Measurements from ENCODE around the gene KDM1A.

KDM1A gene

DNA sequence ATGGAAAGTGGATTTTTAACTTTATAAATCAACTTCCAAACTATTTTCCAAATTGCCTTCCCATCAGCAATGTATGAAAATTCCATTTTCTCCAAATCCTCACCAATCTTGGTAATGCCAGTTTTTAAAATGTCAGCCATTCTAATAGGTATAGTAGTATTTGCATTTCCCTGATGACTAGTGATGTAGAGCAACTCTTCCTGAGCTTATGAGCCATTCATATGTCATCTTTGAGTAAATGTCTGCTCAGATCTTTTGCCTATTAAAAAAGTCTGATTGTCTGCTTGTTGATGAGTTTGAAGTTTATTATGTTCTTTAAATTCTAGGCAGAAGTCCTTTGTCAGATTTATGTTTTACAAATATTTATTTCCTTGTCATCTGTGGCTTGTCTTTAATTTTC is 54.7 kb downstream of the KDM1A start:
- no peak for DNase-seq

DNA sequence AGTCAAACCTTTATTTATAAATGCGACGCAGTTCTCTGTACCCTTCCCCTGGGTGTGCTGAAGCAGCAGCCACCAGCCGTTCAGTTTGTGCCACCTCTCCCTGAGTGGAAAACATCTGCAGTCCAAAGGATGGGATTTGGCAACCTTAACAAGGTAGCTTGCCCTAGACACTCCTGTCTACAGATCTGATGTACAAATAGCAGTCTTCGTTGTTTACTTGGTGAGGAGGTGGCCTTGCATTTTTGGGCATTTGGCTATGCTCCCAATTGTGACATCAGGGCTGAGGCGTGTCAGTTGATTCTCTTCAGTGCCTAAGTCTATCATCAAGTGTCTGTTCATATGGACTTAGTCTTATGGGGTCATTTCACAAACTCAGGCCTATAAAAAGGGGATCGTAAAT is 59.8 kb downstream of the KDM1A start:
- no peak for DNase-seq

DNA sequence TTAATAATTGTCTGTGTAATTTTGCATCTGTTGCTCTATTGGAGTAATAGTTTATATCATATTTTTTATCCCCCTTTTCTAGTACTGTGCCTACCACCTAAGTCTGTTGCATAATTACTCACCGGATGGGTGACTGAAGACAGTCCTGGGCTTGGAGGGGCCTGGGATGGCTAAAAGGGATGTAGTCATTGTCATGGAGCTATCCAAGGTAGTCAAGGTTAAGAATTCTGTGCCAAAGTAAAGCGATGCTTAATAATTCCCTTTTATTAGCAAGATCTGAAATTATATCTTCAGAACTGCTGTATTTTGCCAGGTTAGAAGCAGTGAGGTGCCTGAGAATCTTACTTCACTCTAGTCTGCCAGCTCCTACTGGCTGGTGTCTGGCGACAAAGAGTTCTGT is 61.6 kb downstream of the KDM1A start:
- DNase-seq, result no peak

- no peak for DNase-seq
Measured at GRCh38 chr1:23081376-23081775, 62.1 kb downstream of the KDM1A start.

DNA sequence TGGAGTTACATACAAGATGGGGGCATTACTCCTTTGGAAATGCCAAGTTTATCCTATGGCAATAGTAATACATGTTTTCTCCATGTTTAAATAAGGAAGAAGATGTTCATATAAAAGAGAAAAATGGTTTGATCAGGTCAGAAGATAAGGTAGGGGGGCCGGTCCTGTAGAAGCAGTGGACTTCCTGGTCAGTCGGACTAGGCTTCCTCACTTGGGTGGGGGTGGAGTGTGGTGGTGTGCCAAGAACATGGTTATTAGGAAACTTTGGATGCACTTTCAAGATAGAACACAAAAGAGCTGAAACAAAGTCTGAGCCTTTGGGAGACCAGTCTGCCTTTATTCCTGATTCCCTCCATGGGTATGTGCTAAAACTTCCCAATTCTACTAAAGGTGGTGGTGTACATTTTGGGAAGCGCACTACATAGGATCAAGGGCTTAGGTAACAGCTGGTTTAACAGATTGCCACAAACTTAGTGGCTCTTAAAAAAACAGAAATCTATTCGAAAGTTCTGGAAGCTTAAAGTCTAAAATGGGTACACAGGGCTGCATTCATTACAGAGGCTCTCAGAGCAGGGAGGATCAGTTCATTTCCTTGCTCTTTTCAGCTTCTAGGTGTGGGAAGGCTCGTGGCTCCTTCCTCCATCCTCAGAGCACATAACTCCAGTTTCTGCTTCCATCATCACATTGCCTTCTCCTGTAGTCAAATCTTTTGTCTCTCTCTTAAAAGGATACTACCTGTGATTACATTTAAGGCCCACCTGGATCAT is 64.6 kb downstream of the KDM1A start:
- DNase-seq, result no peak

GRCh38 chr1:23084880-23085279 is 65.6 kb downstream of the KDM1A start:
- DNase-seq, result no peak

- no peak for DNase-seq
Measured at GRCh38 chr1:23085696-23086095, 66.4 kb downstream of the KDM1A start.

DNA sequence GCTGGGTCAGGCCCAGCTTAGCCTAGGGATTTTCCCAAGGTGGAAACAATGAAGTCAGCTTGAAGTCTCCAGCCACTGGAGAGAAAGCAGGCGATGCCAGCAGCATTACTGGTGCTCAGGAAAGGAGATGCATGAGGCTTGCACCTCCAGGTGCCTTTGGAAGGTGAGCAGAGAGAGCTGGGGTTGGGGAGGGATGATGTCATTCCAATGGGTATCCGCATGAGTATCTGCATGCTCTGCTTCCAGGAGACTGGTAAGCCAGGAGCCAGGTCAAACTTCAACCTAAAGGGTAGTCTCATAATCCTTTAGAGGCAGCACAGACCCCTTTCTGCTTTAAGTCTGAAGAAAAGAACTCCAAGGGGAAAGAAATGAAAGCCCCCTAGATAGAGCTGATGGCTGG is 68.8 kb downstream of the KDM1A start:
- no peak for DNase-seq

GRCh38 chr1:23090056-23090455 is 70.8 kb downstream of the KDM1A start:
- DNase-seq, result no peak

GRCh38 chr1:23091545-23091944 is 72.3 kb downstream of the KDM1A start:
- no peak for DNase-seq

DNA sequence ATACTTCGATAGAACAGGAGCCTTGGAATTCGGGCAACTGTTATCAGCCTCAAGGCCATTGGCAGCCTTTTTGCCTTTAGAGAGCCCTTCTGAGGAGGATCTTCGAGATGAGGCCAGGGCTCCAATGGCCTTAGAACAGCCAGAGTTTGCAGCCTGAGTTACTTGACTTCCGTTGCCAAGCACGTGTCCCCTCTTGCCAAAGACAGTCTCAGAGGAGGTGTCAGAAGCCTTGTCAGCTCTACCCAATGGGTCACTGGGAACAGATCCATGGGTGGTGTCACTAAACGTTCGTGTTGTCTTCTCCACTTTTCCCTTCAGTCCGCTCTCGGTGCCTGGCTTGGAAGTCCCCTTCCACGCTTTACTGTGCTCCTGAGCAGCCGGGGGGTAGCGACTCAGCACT is 73.2 kb downstream of the KDM1A start:
- DNase-seq, result no peak

GRCh38 chr1:23097316-23097715 is 78.0 kb downstream of the KDM1A start:
- DNase-seq, result no peak

DNA sequence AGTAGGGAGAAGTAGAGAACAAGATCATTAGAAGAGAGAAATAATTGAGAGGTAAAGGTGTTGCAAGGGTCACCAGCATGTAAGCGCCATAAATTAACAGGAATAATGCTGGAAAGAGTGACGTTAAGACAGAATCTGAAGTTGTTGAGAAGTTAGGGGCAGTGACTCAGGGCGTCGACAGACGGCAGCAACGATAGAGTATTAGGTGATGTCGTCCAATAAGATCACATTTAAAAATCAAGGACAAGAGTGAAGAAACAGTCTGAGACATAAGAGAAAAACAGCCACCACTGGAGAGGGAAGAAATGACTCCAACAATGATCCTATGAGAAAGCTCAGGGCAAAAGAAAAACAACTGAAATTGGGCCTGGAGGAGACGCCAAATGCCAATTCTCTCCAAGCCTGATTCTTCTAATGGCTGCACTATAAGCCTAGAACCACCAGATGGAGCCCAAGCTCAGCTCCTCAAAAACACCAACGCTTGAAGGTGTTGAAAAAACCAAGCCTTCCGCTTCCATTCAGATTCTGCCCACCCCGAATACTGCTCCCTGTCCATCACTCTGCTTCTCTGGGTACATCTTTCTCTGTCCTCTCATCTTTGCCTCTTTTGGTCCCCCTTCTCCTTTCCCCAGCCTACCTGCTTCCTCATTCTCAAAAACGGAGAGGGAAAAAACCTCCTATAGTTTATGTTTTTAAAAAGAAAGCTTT is 79.3 kb downstream of the KDM1A start:
- peak; percentile 65 to 74 for DNase-seq

DNA sequence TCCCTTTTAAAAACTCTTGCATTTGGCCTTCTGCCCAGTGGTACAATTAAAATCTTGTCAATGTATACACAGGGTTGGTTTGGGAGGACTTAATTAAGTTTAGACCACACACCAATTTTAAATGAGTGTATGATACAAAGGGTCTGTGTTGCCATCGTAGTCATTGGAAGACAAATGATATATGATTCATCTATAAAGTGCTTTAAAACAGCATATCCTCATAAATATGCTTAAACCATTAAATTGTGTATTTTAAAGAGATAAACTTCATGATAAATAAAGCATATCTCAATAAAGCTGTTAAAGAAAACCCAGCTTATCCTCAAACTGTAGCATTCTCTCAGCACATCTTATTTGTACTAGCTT is 79.9 kb downstream of the KDM1A start:
- no peak for DNase-seq

DNA sequence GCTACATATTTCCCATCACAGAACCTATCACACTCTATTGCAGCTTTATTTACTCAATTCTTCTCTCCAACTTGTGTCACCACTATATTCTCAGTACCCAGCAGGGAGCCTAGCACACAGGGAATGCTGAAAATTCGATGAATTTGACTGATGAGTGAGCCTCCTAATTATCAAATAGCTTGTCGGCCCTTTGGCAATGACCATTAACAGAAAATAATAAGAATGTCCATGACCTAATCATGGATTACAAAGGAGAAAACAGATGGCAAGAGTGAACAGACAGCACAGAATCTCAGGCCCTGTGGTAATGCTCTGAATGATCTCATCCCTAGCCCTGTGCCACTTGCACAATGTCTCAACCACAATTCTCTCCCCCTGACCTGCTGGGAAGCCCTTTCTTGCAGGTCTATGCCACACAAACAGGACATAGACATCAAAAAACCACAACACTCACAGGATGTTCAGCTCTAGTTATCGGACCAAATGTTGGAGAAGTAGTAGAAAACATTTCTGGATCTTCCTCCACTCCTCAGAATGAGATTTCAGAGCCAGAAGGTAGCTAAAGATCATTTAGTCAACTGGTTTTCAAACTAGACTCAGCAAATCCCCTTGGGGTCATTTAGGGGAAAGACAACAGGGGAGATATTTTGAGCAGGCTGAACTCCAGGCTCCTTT is 80.9 kb downstream of the KDM1A start:
- DNase-seq, result peak; percentile 78 to 84

GRCh38 chr1:23101101-23101827 is 82.0 kb downstream of the KDM1A start:
- peak; percentile 29 to 31 for DNase-seq

DNA sequence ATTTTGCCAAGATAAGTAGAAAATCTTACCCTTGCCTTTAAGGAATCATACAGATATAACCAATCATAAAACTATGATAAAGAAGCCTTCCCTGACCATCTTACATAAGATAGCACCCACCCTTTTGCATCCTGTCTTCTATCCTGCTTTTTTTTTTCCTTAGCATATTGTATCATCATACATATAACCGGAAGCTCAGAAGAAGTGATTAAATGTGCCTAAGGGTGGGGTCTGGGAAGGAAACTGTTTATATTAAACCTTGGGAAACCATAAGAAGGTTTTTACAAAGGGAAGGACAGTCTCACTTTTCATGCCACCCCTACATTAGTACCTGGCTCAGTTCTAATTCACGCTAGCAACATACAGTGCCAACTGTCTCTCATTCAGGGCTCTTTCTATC is 82.6 kb downstream of the KDM1A start:
- DNase-seq, result no peak

- peak in 1 of 2 donors; percentile 12 for DNase-seq
Measured at GRCh38 chr1:23102289-23102688, 83.0 kb downstream of the KDM1A start.

- DNase-seq, result peak; percentile 56 to 62
Measured at GRCh38 chr1:23103001-23103889, 84.0 kb downstream of the KDM1A start.

DNA sequence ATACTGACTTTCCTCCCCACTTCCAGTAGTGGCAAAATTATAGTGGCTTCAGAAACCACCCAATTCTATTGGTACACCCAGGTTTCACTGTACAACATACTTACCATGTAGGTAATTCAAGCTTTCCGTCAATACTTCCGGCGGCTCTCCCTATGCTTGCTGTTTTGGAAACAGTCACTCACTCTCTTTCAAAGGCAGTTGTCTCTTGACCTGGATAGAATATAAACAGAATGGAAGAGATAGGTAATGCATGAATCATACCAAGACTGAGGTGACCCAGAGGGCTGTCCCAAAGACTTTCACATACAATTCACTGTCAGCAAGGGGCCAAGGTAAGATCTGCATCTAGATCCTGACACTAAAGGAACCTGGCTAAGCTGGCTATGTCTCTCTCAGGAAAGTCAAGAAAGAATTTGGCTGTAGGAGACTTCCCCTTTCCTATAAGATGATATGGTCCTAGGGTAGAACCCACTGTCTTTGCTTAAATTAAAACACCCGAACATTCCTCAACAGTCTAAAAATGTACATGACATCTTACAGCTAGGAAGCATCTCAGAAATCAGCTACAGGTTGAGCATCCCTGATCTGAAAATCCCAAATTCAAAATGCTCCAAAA is 89.8 kb downstream of the KDM1A start:
- DNase-seq, result no peak

- DNase-seq, result no peak
Measured at GRCh38 chr1:23110391-23110790, 91.1 kb downstream of the KDM1A start.
